T-cell (primary cell): ENCODE data around the gene GRAMD2B. TPM values are rescaled to one million over a fixed set of nuclear protein-coding genes. Genes with fewer than 3 reads are reported as not detected.
A peak's percentile ranks its signal among the peaks of the same experiment; 100 is the strongest.

Source experiments
- ATAC-seq, 4 experiments: fragments of 200-7000 bp in 3 of 4; fragments of 150-1000 bp in 1 of 4; cut with Tn5 transposase; replicated peaks in 1 of 4; 1 replicate in 3 of 4; 2 replicates in 1 of 4; pipeline ENCODE4 v1.10.0; 2021; ENCODE audit warnings: moderate library complexity in 3 of 4, mild to moderate bottlenecking in 2 of 4, moderate number of reproducible peaks in 1 of 4
- CTCF ChIA-PET, 2 donors: fragments of 300-600 bp; sonication (Branson Sonifier 250); formaldehyde crosslinking; loops; one replicate each; lab custom pipeline; 2022; ENCODE audit warnings: antibody characterized with exemption in 2 of 2; lab: Charles Lee
- POLR2A ChIA-PET, 2 donors: fragments of 300-600 bp; sonication (Branson Sonifier 250); formaldehyde crosslinking; loops; one replicate each; lab custom pipeline; 2022; ENCODE audit warnings: antibody characterized with exemption in 2 of 2; lab: Charles Lee
- DNase-seq, 35 experiments: peaks; one replicate each; pipeline versions ENCODE4 v3.0.0 to v3.0.0-alpha.2; 2013 to 2023
- H3K27ac ChIP-seq: one replicate; pipeline ENCODE4 v1.5.1; 2013; ENCODE audit warnings: low read length
- H3K27me3 ChIP-seq, 2 experiments: replicated peaks in 1 of 2; 1 replicate in 1 of 2; 2 replicates in 1 of 2; pipeline versions ENCODE4 v1.6.1 to v1.7.0; 2013; ENCODE audit warnings: low read length in 1 of 2, mixed read lengths in 1 of 2; ENCODE audit not compliant: control insufficient read depth in 2 of 2, insufficient read depth in 2 of 2; ENCODE audit errors: extremely low read depth in 1 of 2
- H3K36me3 ChIP-seq, 2 donors: 1 replicate in 1 of 2; 2 replicates in 1 of 2; pipeline versions ENCODE4 v1.6.1 to v1.7.0; 2013; ENCODE audit warnings: low read length in 1 of 2; ENCODE audit not compliant: control insufficient read depth in 2 of 2, insufficient read depth in 1 of 2; ENCODE audit errors: extremely low read depth in 1 of 2
- H3K4me1 ChIP-seq, 2 experiments: 1 replicate in 1 of 2; 2 replicates in 1 of 2; pipeline versions ENCODE4 v1.6.1 to v1.7.0; 2013; ENCODE audit warnings: low read length in 2 of 2, mixed read lengths in 1 of 2; ENCODE audit not compliant: insufficient read depth in 2 of 2, control insufficient read depth in 1 of 2; ENCODE audit errors: extremely low read depth in 1 of 2
- H3K4me3 ChIP-seq, 2 donors: 1 replicate in 1 of 2; 2 replicates in 1 of 2; pipeline versions ENCODE4 v1.5.1 to v1.7.0; 2013; ENCODE audit warnings: mild to moderate bottlenecking in 2 of 2, low read length in 1 of 2, moderate library complexity in 1 of 2; ENCODE audit not compliant: control insufficient read depth in 1 of 2; ENCODE audit errors: extremely low read depth in 1 of 2
- H3K9me3 ChIP-seq: 2 replicates; pipeline ENCODE4 v1.7.0; 2013
- H3K27ac Mint-ChIP-seq, 2 donors: one replicate each; pipeline ENCODE4 v1.8.0; 2020 to 2021; ENCODE audit warnings: mild to moderate bottlenecking in 2 of 2, mixed read lengths in 2 of 2
- H3K27me3 Mint-ChIP-seq, 2 donors: one replicate each; pipeline ENCODE4 v1.8.0; 2021 to 2022; ENCODE audit warnings: mixed read lengths in 2 of 2
- H3K36me3 Mint-ChIP-seq: one replicate; pipeline ENCODE4 v1.8.0; 2021; ENCODE audit warnings: mixed read lengths
- H3K4me1 Mint-ChIP-seq, 3 donors: one replicate each; pipeline ENCODE4 v1.8.0; 2020 to 2022; ENCODE audit warnings: mixed read lengths in 3 of 3, mild to moderate bottlenecking in 1 of 3
- H3K4me3 Mint-ChIP-seq, 3 donors: one replicate each; pipeline ENCODE4 v1.8.0; 2020 to 2022; ENCODE audit warnings: mild to moderate bottlenecking in 3 of 3, mixed read lengths in 3 of 3, moderate library complexity in 3 of 3
- H3K9me3 Mint-ChIP-seq, 3 donors: one replicate each; pipeline ENCODE4 v1.8.0; 2020 to 2022; ENCODE audit warnings: mixed read lengths in 3 of 3
- WGBS: methylation state at CpG from one replicate; pipeline ENCODE4 v1.1.5; 2013; ENCODE audit warnings: missing lambda C conversion rate; ENCODE audit not compliant: insufficient coverage; 5-methylcytosine and 5-hydroxymethylcytosine counted together
- total RNA-seq, 35 experiments: library from RNA in 6 of 35; stranded (reverse) in 6 of 35; fragments of 120-200 nt in 1 of 35; gene quantifications; one replicate each; pipeline versions ENCODE4 v1.2.1 to v1.2.4 and lab custom pipeline; 2013 to 2026

Gene GRAMD2B
- total RNA-seq, 5 donors from 2014 or later (not counting 1 experiment from before 2014, with no cell fraction given) = 5.7 to 14.1 (median 6.0) TPM

DNA sequence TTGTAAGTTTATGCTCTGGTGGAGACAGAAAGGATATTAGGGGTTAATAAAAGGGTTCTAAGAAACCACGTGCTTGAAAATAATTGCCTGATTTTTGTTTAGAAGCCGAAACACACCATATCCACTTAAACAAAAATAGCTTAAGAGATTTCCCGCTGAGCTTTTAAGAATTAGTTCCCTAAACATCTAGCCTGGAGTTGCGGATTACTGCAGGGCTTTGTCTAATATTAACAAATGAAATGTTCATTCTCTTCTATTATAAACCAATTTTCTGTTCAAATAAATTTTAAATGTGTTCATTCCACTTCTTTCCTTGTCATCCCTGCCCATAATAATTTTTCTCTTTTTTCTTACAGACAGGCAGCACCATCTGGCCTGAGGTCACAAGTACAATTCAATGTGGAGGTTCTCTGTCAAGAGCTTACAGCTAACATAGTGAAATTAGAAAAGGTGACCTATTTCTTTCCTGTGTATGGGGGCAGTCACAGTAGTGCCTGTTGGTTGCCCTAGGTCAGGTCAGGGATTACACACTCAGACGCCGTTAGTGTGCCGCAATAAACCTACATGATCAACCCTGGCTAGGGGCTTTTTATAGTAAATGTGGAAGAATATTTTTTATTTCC is 65.3 kb downstream of the GRAMD2B start:
- no peaks in the 10 kb centered on the region for H3K4me1 ChIP-seq
- ATAC-seq = no peak
- no peaks in the 10 kb centered on the region for H3K27me3 ChIP-seq
- Mint-ChIP-seq H3K36me3 (peaks cover 54% of the 10 kb centered on the region), H3K27ac (no peak overlapping the region), H3K4me3 (no peak overlapping the region), H3K4me1 (no peaks in the 10 kb centered on the region), H3K27me3 (no peaks in the 10 kb centered on the region), H3K9me3 (no peaks in the 10 kb centered on the region)
- no peak for DNase-seq
- peaks cover 9 to 59% of the 10 kb centered on the region in 2 donors for H3K36me3 ChIP-seq
- POLR2A ChIA-PET = interaction anchor here in 1 of 2 donors (0.6 kb wide), 1 partner anchor 66 kb away, joined by 3 read pairs; the partner anchor contains the start of gene GRAMD2B
- CTCF ChIA-PET = interaction anchor here (0.6 to 1.9 kb wide), 4 partner anchors 11 to 136 kb away, joined by 3 to 10 read pairs (median 4); no protein-coding TSS in a partner anchor
- no peak overlapping the region for H3K4me3 ChIP-seq
- no peak overlapping the region for H3K27ac ChIP-seq
- H3K9me3 ChIP-seq = no peaks in the 10 kb centered on the region
- no CpG with 5 or more reads among the region's 7 CpGs for WGBS

DNA sequence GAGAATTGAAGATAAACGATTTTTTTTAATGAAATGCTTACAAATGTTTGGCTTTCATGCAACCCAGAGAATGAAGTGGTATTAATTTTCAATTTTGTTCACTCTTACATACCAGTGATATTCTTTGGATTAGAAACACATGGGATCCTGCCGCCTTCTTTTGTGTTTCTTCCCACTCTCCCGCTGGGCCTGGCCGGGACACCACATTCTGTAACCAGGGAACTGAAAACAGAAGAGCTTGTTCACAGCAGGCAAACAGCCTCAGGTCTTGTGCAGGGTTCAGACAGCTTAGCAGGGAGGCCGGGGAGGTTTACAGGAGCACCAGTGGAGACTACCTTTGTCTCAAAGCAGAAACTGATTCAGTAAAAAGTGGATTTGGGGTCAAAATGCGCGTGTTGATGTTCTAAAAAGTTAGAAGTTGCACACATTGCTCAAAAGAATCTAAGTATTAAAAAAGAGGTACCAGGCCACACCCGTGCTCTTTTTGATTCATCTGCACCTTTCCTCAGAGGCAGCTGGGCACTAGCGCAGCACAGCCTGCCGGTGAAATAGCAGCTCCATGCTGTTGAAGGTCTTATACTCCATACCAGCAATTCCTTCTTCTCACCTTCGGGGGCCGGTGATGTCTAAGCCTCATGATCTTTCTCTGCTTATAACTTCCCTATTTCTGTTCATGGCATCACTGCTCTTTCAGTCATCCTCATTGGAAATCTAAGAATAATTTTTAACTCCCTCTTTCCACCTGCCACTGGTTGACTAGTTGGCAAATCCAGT is 67.1 kb downstream of the GRAMD2B start:
- Mint-ChIP-seq H3K9me3 (no peaks in the 10 kb centered on the region), H3K4me3 (no peak overlapping the region), H3K27me3 (no peaks in the 10 kb centered on the region), H3K27ac (peak overlapping the region; percentile 6 to 64), H3K36me3 (peaks cover 43% of the 10 kb centered on the region), H3K4me1 (no peaks in the 10 kb centered on the region)
- ATAC-seq (peak in 1 of 4 experiments; percentile 54), DNase-seq (no peak)
- Histone ChIP-seq H3K9me3 (no peaks in the 10 kb centered on the region), H3K27me3 (no peaks in the 10 kb centered on the region), H3K27ac (no peak overlapping the region), H3K36me3 (peaks cover 4 to 50% of the 10 kb centered on the region in 2 donors), H3K4me1 (no peaks in the 10 kb centered on the region), H3K4me3 (no peak overlapping the region)
- POLR2A ChIA-PET = interaction anchor here in 1 of 2 donors (0.6 kb wide), 2 partner anchors 29 to 40 kb away, joined by 4 to 6 read pairs; no protein-coding TSS in a partner anchor
- 92% methylated on average over 7 of the region's 12 CpGs for WGBS
- CTCF ChIA-PET = interaction anchor here in 1 of 2 donors (1.4 kb wide), 1 partner anchor 9 kb away, joined by 4 read pairs; no protein-coding TSS in a partner anchor

DNA sequence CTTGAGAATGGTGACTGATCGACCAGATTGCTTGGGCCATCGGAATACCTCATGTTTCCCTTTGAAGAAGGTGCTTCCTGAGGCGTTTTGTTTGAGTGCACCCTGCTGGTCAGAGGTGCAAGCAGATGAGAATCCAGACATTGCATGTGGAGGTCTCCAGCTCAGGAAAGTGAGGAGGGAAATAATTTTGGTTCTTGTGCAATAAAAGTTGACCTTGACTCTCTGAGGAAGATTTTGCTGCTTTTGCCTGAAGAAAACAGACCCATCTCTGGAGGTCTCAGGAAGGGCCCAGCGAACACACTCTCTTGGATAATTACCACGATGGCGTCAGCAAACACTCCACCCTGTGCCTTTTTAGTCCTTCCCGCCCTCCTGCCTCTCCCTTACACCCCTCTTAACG is 69.7 kb downstream of the GRAMD2B start:
- no peaks in the 10 kb centered on the region for H3K27me3 Mint-ChIP-seq
- DNase-seq = peak in 1 of 35 experiments; percentile 17
- ATAC-seq = no peak
- Histone ChIP-seq H3K36me3 (peaks cover 4 to 29% of the 10 kb centered on the region in 2 donors), H3K27me3 (no peaks in the 10 kb centered on the region), H3K4me1 (no peaks in the 10 kb centered on the region), H3K9me3 (no peaks in the 10 kb centered on the region), H3K27ac (no peak overlapping the region), H3K4me3 (no peak overlapping the region)
- ChIA-PET POLR2A (no interaction called here), CTCF (no interaction called here)
- H3K4me1 Mint-ChIP-seq = peaks cover 0 to 4% (median 0%) of the 10 kb centered on the region in 3 donors
- no peak overlapping the region for H3K4me3 Mint-ChIP-seq
- H3K27ac Mint-ChIP-seq = peak overlapping the region in 1 of 2 donors; percentile 60
- 77% methylated on average over 8 of the region's 8 CpGs for WGBS
- H3K36me3 Mint-ChIP-seq = peaks cover 23% of the 10 kb centered on the region
- H3K9me3 Mint-ChIP-seq = no peaks in the 10 kb centered on the region

DNA sequence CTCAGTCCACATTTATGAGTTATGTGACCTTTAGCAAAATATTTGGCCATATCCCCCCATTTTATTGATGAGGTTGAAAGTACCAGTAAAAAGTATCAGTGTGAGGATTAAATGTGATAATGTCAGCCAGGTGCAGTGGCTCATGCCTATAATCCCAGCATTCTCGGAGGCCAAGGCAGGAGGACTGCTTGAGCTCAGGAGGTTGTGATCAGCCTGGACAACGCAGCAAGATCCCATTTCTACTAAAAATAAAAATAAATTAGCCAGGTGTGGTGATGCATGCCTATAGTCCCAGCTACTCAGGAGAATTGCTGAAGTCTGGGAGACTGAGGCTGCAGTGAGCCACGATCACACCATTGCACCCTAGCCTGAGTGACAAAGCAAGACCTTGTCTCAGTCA is 71.2 kb downstream of the GRAMD2B start:
- H3K36me3 ChIP-seq = peaks cover 4 to 15% of the 10 kb centered on the region in 2 donors
- peaks cover 14% of the 10 kb centered on the region for H3K36me3 Mint-ChIP-seq
- DNase-seq (no peak), ATAC-seq (no peak)
- H3K27ac ChIP-seq = no peak overlapping the region
- no peaks in the 10 kb centered on the region for H3K9me3 Mint-ChIP-seq
- no peak overlapping the region for H3K4me3 Mint-ChIP-seq
- ChIA-PET CTCF (interaction anchor here in 1 of 2 donors (0.7 kb wide), 1 partner anchor 136 kb away, joined by 4 read pairs; no protein-coding TSS in a partner anchor), POLR2A (no interaction called here)
- 100% methylated on average over 2 of the region's 3 CpGs for WGBS
- no peaks in the 10 kb centered on the region for H3K27me3 Mint-ChIP-seq
- H3K27me3 ChIP-seq = no peaks in the 10 kb centered on the region
- no peak overlapping the region for H3K4me3 ChIP-seq
- H3K4me1 ChIP-seq = no peaks in the 10 kb centered on the region
- H3K27ac Mint-ChIP-seq = no peak overlapping the region
- H3K9me3 ChIP-seq = no peaks in the 10 kb centered on the region
- peaks cover 0 to 7% (median 2%) of the 10 kb centered on the region in 3 donors for H3K4me1 Mint-ChIP-seq

DNA sequence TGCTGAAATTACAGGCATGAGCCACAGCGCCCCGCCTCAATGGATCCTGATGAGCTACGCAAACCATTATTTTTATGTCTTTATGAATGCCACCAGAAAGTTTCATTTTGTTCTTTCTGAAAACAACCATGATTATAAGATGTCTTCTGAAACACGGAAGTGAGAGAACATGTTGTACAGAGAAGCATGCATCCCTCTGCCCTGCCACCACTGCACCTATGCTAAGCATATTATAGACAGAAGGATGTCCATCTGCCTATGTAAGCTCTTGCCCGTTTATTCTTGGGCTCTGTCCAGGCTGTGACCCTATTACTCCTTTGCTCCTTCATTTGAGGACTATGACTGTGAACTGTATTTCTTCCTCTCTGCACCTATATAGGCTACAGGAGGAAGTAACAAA is 74.3 kb downstream of the GRAMD2B start:
- Mint-ChIP-seq H3K9me3 (no peaks in the 10 kb centered on the region), H3K4me1 (peaks cover 12 to 24% (median 16%) of the 10 kb centered on the region in 3 donors), H3K4me3 (no peak overlapping the region), H3K27me3 (no peaks in the 10 kb centered on the region), H3K27ac (peak overlapping the region in 1 of 2 donors; percentile 3), H3K36me3 (peaks cover 6% of the 10 kb centered on the region)
- no peak for ATAC-seq
- Histone ChIP-seq H3K9me3 (no peaks in the 10 kb centered on the region), H3K27ac (no peak overlapping the region), H3K4me1 (peaks cover 5 to 9% of the 10 kb centered on the region in 2 experiments), H3K36me3 (peaks cover 2 to 4% of the 10 kb centered on the region in 2 donors), H3K27me3 (no peaks in the 10 kb centered on the region), H3K4me3 (no peak overlapping the region)
- DNase-seq = no peak
- ChIA-PET POLR2A (no interaction called here), CTCF (interaction anchor here (0.7 to 0.8 kb wide), 2 partner anchors 15 to 144 kb away, joined by 3 read pairs; no protein-coding TSS in a partner anchor)
- WGBS = no CpG with 5 or more reads among the region's 5 CpGs

DNA sequence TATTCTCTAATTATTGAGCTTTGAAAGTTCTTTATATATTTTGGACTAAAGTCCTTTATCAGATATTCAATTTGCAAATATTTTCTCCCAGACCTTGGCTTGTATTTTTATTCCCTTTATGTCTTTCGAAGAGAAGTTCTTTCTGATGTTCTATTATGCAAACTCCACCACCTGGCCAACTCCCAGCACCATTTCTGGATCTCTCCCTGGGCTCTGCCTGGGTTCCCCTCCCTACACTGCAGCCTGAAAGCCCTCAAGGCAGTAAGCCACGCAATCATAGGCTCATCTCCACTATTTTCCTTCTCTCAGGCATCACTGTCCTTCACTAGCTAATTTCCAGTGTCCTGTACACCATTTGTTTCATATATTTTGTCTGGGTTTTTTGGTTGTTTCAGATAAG is 76.1 kb downstream of the GRAMD2B start:
- Histone ChIP-seq H3K9me3 (no peaks in the 10 kb centered on the region), H3K27me3 (no peaks in the 10 kb centered on the region), H3K4me1 (peaks cover 5 to 9% of the 10 kb centered on the region in 2 experiments), H3K36me3 (peaks cover 0 to 2% of the 10 kb centered on the region in 2 donors), H3K27ac (no peak overlapping the region), H3K4me3 (no peak overlapping the region)
- ATAC-seq = no peak
- 100% methylated on average over 1 of the region's 2 CpGs for WGBS
- Mint-ChIP-seq H3K27me3 (no peaks in the 10 kb centered on the region), H3K4me1 (peaks cover 12 to 33% (median 25%) of the 10 kb centered on the region in 3 donors), H3K4me3 (no peak overlapping the region), H3K36me3 (no peaks in the 10 kb centered on the region), H3K27ac (peak overlapping the region; percentile 69 to 78), H3K9me3 (no peaks in the 10 kb centered on the region)
- DNase-seq = no peak
- POLR2A ChIA-PET = interaction anchor here in 1 of 2 donors (0.5 to 1.2 kb wide), 2 partner anchors 71 to 72 kb away, joined by 3 read pairs; no protein-coding TSS in a partner anchor
- CTCF ChIA-PET = interaction anchor here (0.6 to 3.2 kb wide), 24 partner anchors 9 to 682 kb away, joined by 3 to 24 read pairs (median 4); partner anchors contain the start of gene GRAMD2B (in 1 of the 2)
